Fibroblast of lung (primary cell): ENCODE results near the gene WDR89. TPM values are rescaled to one million over a fixed set of nuclear protein-coding genes. Genes with fewer than 3 reads are reported as not detected.

Source experiments
- DNase-seq, 2 donors: peaks; one replicate each; pipeline versions ENCODE4 v3.0.0 to v3.0.0-alpha.2; 2010; ENCODE audit warnings: low read depth in 2 of 2
- H2AFZ ChIP-seq: 2 replicates; pipeline ENCODE4 v1.5.1; 2012; ENCODE audit warnings: low read length, control low read depth, inconsistent platforms
- H3K27ac ChIP-seq: 2 replicates; pipeline ENCODE4 v1.5.1; 2011; ENCODE audit warnings: low read length, control low read depth; ENCODE audit not compliant: insufficient read depth
- H3K27me3 ChIP-seq: 2 replicates; pipeline ENCODE4 v1.5.1; 2011; ENCODE audit warnings: mild to moderate bottlenecking, low read length; ENCODE audit not compliant: control insufficient read depth, insufficient read depth
- H3K36me3 ChIP-seq: 2 replicates; pipeline ENCODE4 v1.5.1; 2011; ENCODE audit warnings: low read length; ENCODE audit not compliant: control insufficient read depth, insufficient read depth
- H3K4me1 ChIP-seq: 2 replicates; pipeline ENCODE4 v1.5.1; 2011; ENCODE audit warnings: low read length; ENCODE audit not compliant: control insufficient read depth, insufficient read depth; ENCODE audit errors: extremely low read depth
- H3K4me2 ChIP-seq: 2 replicates; pipeline ENCODE4 v1.5.1; 2011; ENCODE audit warnings: low read length, control low read depth; ENCODE audit not compliant: insufficient read depth; ENCODE audit errors: extremely low read depth
- H3K4me3 ChIP-seq, 4 experiments: fragments of 200-600 bp in 1 of 4; sonication (generic) in 1 of 4; replicated peaks in 1 of 4; 2 replicates each; pipeline ENCODE4 v1.5.1; 2011 to 2016; ENCODE audit warnings: low read length in 4 of 4, low read depth in 3 of 4, mild to moderate bottlenecking in 3 of 4, control low read depth in 2 of 4, inconsistent platforms in 1 of 4, mixed read lengths in 1 of 4; ENCODE audit not compliant: insufficient read depth in 1 of 4; ENCODE audit errors: control extremely low read depth in 1 of 4
- H3K79me2 ChIP-seq: 2 replicates; pipeline ENCODE4 v1.5.1; 2012; ENCODE audit warnings: mild to moderate bottlenecking, low read length, inconsistent platforms; ENCODE audit not compliant: control insufficient read depth, insufficient read depth
- H3K9ac ChIP-seq: 2 replicates; pipeline ENCODE4 v1.5.1; 2011; ENCODE audit warnings: mild to moderate bottlenecking, low read length, control low read depth; ENCODE audit not compliant: insufficient read depth
- H3K9me3 ChIP-seq: 2 replicates; pipeline ENCODE4 v1.5.1; 2012; ENCODE audit warnings: low read depth, low read length; ENCODE audit not compliant: control insufficient read depth, insufficient read depth
- H4K20me1 ChIP-seq: 2 replicates; pipeline ENCODE4 v1.5.1; 2011; ENCODE audit warnings: low read length; ENCODE audit not compliant: control insufficient read depth, insufficient read depth; ENCODE audit errors: extremely low read depth
- EZH2 ChIP-seq: IDR thresholded peaks from 2 replicates; pipeline ENCODE4 v1.5.1; 2012; ENCODE audit warnings: low read length, control low read depth, mild to moderate bottlenecking; ENCODE audit errors: missing control alignments
- polyA plus RNA-seq, 2 donors: library from polyadenylated mRNA; depleted of rRNA in 1 of 2; stranded (reverse) in 1 of 2; unstranded in 1 of 2; fragments of >200 nt; gene quantifications; 2 replicates each; pipeline ENCODE4 v1.2.1, GENCODE V29; 2011 to 2012; ENCODE audit warnings: missing spikeins in 1 of 2
- total RNA-seq: library from RNA; depleted of rRNA; stranded (reverse); fragments of >200 nt; gene quantifications from 2 replicates; pipeline ENCODE4 v1.2.1, GENCODE V29; 2014
- TF ChIP-seq, protein P1 (sequence below), 2 donors: IDR thresholded peaks in 1 of 2; conservative IDR thresholded peaks in 1 of 2; 1 replicate in 1 of 2; 2 replicates in 1 of 2; pipeline ENCODE4 v1.5.1; 2011 to 2012; ENCODE audit warnings: low read length in 2 of 2, control low read depth in 1 of 2, inconsistent platforms in 1 of 2, low read depth in 1 of 2, mild to moderate bottlenecking in 1 of 2

The WDR89 gene
- total and polyA plus RNA-seq, 2 donors (not counting 1 experiment from before 2014, with no cell fraction given), result 7.7 to 11.1 TPM

DNA sequence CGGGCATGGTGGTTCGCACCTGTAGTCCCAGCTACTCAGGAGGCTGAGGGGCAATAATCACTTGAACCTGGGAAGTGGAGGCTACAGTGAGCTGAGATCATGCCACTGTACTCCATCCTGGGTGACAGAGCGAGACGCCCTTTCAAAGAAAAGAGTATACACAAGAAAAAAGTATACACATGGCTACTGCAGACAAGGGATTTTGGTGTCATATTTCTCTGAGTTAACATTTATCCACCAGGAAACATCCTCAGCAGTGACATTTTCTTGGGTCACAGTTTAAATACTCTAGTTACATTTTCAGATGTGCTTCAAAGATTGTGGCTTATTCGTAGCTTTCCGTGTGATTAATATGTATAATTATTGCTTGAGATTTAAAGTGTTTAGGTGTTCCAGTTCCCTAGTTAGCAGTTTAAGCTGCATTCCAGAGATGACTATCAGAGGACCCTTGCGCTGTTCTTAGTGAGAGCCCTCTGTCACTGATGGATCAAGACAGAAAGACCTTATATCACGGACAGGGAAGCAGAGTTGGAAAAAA lies 93.8 kb downstream of the WDR89 start:
- H3K4me3 ChIP-seq, result no peak overlapping the region
- no peaks in the 10 kb centered on the region for H3K27me3 ChIP-seq
- H3K9ac ChIP-seq, result no peak overlapping the region
- H4K20me1 ChIP-seq, result no peaks in the 10 kb centered on the region
- no peaks in the 10 kb centered on the region for H3K9me3 ChIP-seq
- H3K79me2 ChIP-seq, result peaks cover under 1% of the 10 kb centered on the region
- TF ChIP-seq, protein P1, sequence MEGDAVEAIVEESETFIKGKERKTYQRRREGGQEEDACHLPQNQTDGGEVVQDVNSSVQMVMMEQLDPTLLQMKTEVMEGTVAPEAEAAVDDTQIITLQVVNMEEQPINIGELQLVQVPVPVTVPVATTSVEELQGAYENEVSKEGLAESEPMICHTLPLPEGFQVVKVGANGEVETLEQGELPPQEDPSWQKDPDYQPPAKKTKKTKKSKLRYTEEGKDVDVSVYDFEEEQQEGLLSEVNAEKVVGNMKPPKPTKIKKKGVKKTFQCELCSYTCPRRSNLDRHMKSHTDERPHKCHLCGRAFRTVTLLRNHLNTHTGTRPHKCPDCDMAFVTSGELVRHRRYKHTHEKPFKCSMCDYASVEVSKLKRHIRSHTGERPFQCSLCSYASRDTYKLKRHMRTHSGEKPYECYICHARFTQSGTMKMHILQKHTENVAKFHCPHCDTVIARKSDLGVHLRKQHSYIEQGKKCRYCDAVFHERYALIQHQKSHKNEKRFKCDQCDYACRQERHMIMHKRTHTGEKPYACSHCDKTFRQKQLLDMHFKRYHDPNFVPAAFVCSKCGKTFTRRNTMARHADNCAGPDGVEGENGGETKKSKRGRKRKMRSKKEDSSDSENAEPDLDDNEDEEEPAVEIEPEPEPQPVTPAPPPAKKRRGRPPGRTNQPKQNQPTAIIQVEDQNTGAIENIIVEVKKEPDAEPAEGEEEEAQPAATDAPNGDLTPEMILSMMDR (conservative IDR thresholded peaks at IDR 0.05 in 1 of 2, IDR thresholded peaks at IDR 0.05 in 1 of 2; ENCODE audit: low read depth in 1 of 2, low read length in 2 of 2), result no peak
- no peak for TF ChIP-seq EZH2
- H3K36me3 ChIP-seq, result no peaks in the 10 kb centered on the region
- H2AFZ ChIP-seq, result peak overlapping the region; percentile 37
- DNase-seq, result no peak
- no peaks in the 10 kb centered on the region for H3K4me1 ChIP-seq
- H3K4me2 ChIP-seq, result no peak overlapping the region
- no peak overlapping the region for H3K27ac ChIP-seq

Other genes with a start within 250 kb of the WDR89 start
- 18.5 and 19.3 TPM in 2 replicates for gene PPP2R5E, start 98.5 kb downstream of the WDR89 start, total RNA-seq
- 38.8 and 39.3 TPM in 2 replicates for gene PPP2R5E, start 98.5 kb downstream of the WDR89 start, polyA plus RNA-seq
- 24.7 and 42.1 TPM in 2 replicates for gene SGPP1, start 86.2 kb upstream of the WDR89 start, total RNA-seq
- 22.5 and 25.8 TPM in 2 replicates for gene SGPP1, start 86.2 kb upstream of the WDR89 start, polyA plus RNA-seq
- gene SYNE2, start 211.1 kb upstream of the WDR89 start, total RNA-seq, result 10.3 and 15.4 TPM in 2 replicates
- gene SYNE2, start 211.1 kb upstream of the WDR89 start, polyA plus RNA-seq, result 3.1 and 6.5 TPM in 2 replicates